ENCODE data around the gene CREBZF.

DNA sequence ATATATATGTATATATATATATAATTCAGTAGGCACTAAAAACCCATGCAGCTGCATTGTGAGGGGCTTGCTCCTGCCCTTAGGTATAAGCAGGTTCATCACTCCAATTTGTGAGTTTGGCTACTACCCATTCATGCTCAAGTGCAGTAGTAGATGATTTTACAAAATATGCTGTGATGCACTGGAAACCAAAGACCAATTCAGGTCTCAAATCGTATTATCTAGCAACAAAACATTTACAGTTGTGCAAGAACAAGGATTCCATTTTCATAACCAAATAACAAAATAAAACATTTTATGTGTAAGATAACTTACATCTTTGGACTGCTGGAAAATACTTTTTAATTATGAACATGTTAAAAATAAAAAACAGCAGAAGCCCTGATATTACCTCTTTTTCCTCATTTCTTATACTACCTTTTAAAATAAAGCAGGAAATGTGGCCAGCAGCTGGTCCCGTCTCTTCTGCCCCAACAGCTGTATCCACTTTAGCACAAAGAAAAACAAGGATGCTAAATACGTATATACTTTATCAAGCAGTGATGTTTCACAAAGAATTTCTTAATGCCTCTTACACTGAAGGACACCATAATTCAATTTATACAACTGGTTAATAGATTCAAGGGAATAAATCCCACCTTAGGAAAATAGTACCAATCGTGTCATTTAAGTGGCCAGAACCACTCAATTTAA is 2.8 kb downstream of the CREBZF start:
- TF ChIP-seq, protein P1, sequence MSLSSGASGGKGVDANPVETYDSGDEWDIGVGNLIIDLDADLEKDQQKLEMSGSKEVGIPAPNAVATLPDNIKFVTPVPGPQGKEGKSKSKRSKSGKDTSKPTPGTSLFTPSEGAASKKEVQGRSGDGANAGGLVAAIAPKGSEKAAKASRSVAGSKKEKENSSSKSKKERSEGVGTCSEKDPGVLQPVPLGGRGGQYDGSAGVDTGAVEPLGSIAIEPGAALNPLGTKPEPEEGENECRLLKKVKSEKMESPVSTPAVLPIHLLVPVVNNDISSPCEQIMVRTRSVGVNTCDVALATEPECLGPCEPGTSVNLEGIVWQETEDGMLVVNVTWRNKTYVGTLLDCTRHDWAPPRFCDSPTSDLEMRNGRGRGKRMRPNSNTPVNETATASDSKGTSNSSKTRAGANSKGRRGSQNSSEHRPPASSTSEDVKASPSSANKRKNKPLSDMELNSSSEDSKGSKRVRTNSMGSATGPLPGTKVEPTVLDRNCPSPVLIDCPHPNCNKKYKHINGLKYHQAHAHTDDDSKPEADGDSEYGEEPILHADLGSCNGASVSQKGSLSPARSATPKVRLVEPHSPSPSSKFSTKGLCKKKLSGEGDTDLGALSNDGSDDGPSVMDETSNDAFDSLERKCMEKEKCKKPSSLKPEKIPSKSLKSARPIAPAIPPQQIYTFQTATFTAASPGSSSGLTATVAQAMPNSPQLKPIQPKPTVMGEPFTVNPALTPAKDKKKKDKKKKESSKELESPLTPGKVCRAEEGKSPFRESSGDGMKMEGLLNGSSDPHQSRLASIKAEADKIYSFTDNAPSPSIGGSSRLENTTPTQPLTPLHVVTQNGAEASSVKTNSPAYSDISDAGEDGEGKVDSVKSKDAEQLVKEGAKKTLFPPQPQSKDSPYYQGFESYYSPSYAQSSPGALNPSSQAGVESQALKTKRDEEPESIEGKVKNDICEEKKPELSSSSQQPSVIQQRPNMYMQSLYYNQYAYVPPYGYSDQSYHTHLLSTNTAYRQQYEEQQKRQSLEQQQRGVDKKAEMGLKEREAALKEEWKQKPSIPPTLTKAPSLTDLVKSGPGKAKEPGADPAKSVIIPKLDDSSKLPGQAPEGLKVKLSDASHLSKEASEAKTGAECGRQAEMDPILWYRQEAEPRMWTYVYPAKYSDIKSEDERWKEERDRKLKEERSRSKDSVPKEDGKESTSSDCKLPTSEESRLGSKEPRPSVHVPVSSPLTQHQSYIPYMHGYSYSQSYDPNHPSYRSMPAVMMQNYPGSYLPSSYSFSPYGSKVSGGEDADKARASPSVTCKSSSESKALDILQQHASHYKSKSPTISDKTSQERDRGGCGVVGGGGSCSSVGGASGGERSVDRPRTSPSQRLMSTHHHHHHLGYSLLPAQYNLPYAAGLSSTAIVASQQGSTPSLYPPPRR (CRISPR knock-in tag; IDR thresholded peaks at IDR 0.05; ENCODE audit: borderline replicate concordance) = no peak
- TF ChIP-seq, protein P2, sequence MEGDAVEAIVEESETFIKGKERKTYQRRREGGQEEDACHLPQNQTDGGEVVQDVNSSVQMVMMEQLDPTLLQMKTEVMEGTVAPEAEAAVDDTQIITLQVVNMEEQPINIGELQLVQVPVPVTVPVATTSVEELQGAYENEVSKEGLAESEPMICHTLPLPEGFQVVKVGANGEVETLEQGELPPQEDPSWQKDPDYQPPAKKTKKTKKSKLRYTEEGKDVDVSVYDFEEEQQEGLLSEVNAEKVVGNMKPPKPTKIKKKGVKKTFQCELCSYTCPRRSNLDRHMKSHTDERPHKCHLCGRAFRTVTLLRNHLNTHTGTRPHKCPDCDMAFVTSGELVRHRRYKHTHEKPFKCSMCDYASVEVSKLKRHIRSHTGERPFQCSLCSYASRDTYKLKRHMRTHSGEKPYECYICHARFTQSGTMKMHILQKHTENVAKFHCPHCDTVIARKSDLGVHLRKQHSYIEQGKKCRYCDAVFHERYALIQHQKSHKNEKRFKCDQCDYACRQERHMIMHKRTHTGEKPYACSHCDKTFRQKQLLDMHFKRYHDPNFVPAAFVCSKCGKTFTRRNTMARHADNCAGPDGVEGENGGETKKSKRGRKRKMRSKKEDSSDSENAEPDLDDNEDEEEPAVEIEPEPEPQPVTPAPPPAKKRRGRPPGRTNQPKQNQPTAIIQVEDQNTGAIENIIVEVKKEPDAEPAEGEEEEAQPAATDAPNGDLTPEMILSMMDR (IDR thresholded peaks at IDR 0.05 in 2 of 3, conservative IDR thresholded peaks at IDR 0.05 in 1 of 3; ENCODE audit: insufficient read depth in 2 of 3, low read depth in 1 of 3, low read length in 3 of 3) = no peak
- TF ChIP-seq KLF6 (CRISPR knock-in tag; IDR thresholded peaks at IDR 0.05; ENCODE audit: borderline replicate concordance) = no peak
- TF ChIP-seq, protein P3, sequence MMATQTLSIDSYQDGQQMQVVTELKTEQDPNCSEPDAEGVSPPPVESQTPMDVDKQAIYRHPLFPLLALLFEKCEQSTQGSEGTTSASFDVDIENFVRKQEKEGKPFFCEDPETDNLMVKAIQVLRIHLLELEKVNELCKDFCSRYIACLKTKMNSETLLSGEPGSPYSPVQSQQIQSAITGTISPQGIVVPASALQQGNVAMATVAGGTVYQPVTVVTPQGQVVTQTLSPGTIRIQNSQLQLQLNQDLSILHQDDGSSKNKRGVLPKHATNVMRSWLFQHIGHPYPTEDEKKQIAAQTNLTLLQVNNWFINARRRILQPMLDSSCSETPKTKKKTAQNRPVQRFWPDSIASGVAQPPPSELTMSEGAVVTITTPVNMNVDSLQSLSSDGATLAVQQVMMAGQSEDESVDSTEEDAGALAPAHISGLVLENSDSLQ (IDR thresholded peaks at IDR 0.05) = no peak
- TF ChIP-seq CREB1 (IDR thresholded peaks at IDR 0.05) = no peak
- no peak for TF ChIP-seq CREB1 (CRISPR knock-in tag; IDR thresholded peaks at IDR 0.05)
- TF ChIP-seq FOXP1 (CRISPR knock-in tag; IDR thresholded peaks at IDR 0.05) = no peak
- TF ChIP-seq, protein P4, sequence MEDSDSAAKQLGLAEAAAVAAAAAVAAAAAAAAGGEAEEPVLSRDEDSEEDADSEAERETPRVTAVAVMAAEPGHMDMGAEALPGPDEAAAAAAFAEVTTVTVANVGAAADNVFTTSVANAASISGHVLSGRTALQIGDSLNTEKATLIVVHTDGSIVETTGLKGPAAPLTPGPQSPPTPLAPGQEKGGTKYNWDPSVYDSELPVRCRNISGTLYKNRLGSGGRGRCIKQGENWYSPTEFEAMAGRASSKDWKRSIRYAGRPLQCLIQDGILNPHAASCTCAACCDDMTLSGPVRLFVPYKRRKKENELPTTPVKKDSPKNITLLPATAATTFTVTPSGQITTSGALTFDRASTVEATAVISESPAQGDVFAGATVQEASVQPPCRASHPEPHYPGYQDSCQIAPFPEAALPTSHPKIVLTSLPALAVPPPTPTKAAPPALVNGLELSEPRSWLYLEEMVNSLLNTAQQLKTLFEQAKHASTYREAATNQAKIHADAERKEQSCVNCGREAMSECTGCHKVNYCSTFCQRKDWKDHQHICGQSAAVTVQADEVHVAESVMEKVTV (CRISPR knock-in tag; IDR thresholded peaks at IDR 0.05) = no peak
- no peak for TF ChIP-seq HDAC1 (IDR thresholded peaks at IDR 0.05)
- no peak for TF ChIP-seq RBM25 (IDR thresholded peaks at IDR 0.05; ENCODE audit: low read depth, low read length, severe bottlenecking)
- TF ChIP-seq FIP1L1 (IDR thresholded peaks at IDR 0.05; ENCODE audit: low read depth, low read length, poor library complexity, severe bottlenecking) = no peak

Measured in K562 (cell line).